GM12801 (cell line): Measurements from ENCODE around the gene TMEM244.

Source experiments
- CTCF ChIP-seq: IDR thresholded peaks from one replicate; pipeline ENCODE4 v1.5.1; 2011; ENCODE audit warnings: control low read depth; ENCODE audit not compliant: insufficient read length; ENCODE audit errors: extremely low read depth

Gene TMEM244

GRCh38 chr6:129852257-129852858 is 8.8 kb downstream of the TMEM244 start:
- no peak for TF ChIP-seq CTCF

GRCh38 chr6:129849456-129849855 is 11.7 kb downstream of the TMEM244 start:
- no peak for TF ChIP-seq CTCF

GRCh38 chr6:129846761-129847160 is 14.4 kb downstream of the TMEM244 start:
- TF ChIP-seq CTCF = no peak

GRCh38 chr6:129845696-129846095 is 15.4 kb downstream of the TMEM244 start:
- TF ChIP-seq CTCF = no peak

GRCh38 chr6:129844118-129844891 is 16.8 kb downstream of the TMEM244 start:
- no peak for TF ChIP-seq CTCF

GRCh38 chr6:129843573-129843972 is 17.5 kb downstream of the TMEM244 start:
- no peak for TF ChIP-seq CTCF

- no peak for TF ChIP-seq CTCF
Observed at GRCh38 chr6:129842881-129843409, 18.2 kb downstream of the TMEM244 start.
